Keratinocyte (primary cell): ENCODE results near the gene SCN8A. TPM values are rescaled to one million over a fixed set of nuclear protein-coding genes. Genes with fewer than 3 reads are reported as not detected.

Experiments
- DNase-seq: peaks from one replicate; pipeline ENCODE4 v3.0.0-alpha.2; 2011; ENCODE audit warnings: low read depth, missing footprints, low spot score
- FAIRE-seq: peaks from 2 replicates; lab custom pipeline; 2011; peaks lifted over from hg19 to GRCh38; lab: Jason Lieb, UNC
- H2AFZ ChIP-seq: 2 replicates; pipeline ENCODE4 v1.6.0; 2012; ENCODE audit warnings: low read length, control low read depth, inconsistent platforms; ENCODE audit not compliant: control insufficient read depth
- H3K27ac ChIP-seq: 2 replicates; pipeline ENCODE4 v1.5.1; 2011; ENCODE audit warnings: low read length; ENCODE audit not compliant: control insufficient read depth, insufficient read depth
- H3K27me3 ChIP-seq: 3 replicates; pipeline ENCODE4 v1.6.0; 2011; ENCODE audit warnings: low read length; ENCODE audit not compliant: control insufficient read depth, insufficient read depth; ENCODE audit errors: extremely low read depth
- H3K36me3 ChIP-seq, 2 experiments: 2 replicates in 1 of 2; 3 replicates in 1 of 2; pipeline ENCODE4 v1.5.1; 2011; ENCODE audit warnings: low read length in 2 of 2, mild to moderate bottlenecking in 1 of 2; ENCODE audit not compliant: control insufficient read depth in 2 of 2, insufficient read depth in 2 of 2; ENCODE audit errors: extremely low read depth in 1 of 2
- H3K4me1 ChIP-seq: 3 replicates; pipeline ENCODE4 v1.5.1; 2011; ENCODE audit warnings: low read length; ENCODE audit not compliant: control insufficient read depth, insufficient read depth; ENCODE audit errors: extremely low read depth
- H3K4me2 ChIP-seq: 3 replicates; pipeline ENCODE4 v1.6.0; 2011; ENCODE audit warnings: low read depth, low read length; ENCODE audit not compliant: control insufficient read depth, insufficient read depth; ENCODE audit errors: extremely low read depth
- H3K4me3 ChIP-seq, 3 experiments: fragments of 200-600 bp in 1 of 3; sonication (generic) in 1 of 3; 2 replicates in 2 of 3; 3 replicates in 1 of 3; pipeline ENCODE4 v1.5.1; 2011 to 2016; ENCODE audit warnings: low read length in 3 of 3, mild to moderate bottlenecking in 3 of 3, control low read depth in 2 of 3, inconsistent platforms in 1 of 3, low read depth in 1 of 3, mixed read lengths in 1 of 3, mixed run types in 1 of 3, moderate library complexity in 1 of 3; ENCODE audit not compliant: control insufficient read depth in 2 of 3, insufficient read depth in 2 of 3; ENCODE audit errors: extremely low read depth in 1 of 3
- H3K79me2 ChIP-seq: 2 replicates; pipeline ENCODE4 v1.6.0; 2012; ENCODE audit warnings: low read length; ENCODE audit not compliant: control insufficient read depth, insufficient read depth
- H3K9ac ChIP-seq: 3 replicates; pipeline ENCODE4 v1.6.0; 2011; ENCODE audit warnings: low read length; ENCODE audit not compliant: control insufficient read depth, insufficient read depth; ENCODE audit errors: extremely low read depth
- H3K9me1 ChIP-seq: 3 replicates; pipeline ENCODE4 v1.6.0; 2011; ENCODE audit warnings: low read length; ENCODE audit not compliant: control insufficient read depth, insufficient read depth; ENCODE audit errors: extremely low read depth
- H3K9me3 ChIP-seq: 2 replicates; pipeline ENCODE4 v1.5.1; 2012; ENCODE audit warnings: low read depth, low read length; ENCODE audit not compliant: control insufficient read depth
- H4K20me1 ChIP-seq: 3 replicates; pipeline ENCODE4 v1.6.0; 2011; ENCODE audit warnings: low read length; ENCODE audit not compliant: control insufficient read depth, insufficient read depth; ENCODE audit errors: extremely low read depth
- EZH2 ChIP-seq: IDR thresholded peaks from one replicate; pipeline ENCODE4 v1.6.1; 2012; ENCODE audit warnings: inconsistent platforms, mild to moderate bottlenecking, low read length, moderate library complexity
- dilution Hi-C: fragments of 300-500 bp; cut with MboI; formaldehyde crosslinking; loops from one replicate; pipeline ENCODE4 v1.7.0; 2020; ENCODE audit warnings: low sequenced_read_pairs; ENCODE audit not compliant: extremely low pct_ligation_motif_present
- polyA plus RNA-seq, 5 experiments: library from polyadenylated mRNA; depleted of rRNA in 3 of 5; stranded (reverse) in 3 of 5; stranded (forward) in 1 of 5; unstranded in 1 of 5; fragments of >200 nt; gene quantifications; 1 replicate in 1 of 5; 2 replicates in 3 of 5; 3 replicates in 1 of 5; pipeline versions ENCODE4 v1.2.1 to v1.2.3, GENCODE V29; 2011 to 2012; ENCODE audit warnings: missing spikeins in 2 of 5, low read depth in 1 of 5, low replicate concordance in 1 of 5
- TF ChIP-seq, protein P1 (sequence below), 3 experiments: IDR thresholded peaks in 1 of 3; conservative IDR thresholded peaks in 1 of 3; optimal IDR thresholded peaks in 1 of 3; 2 replicates in 2 of 3; 3 replicates in 1 of 3; pipeline versions ENCODE3 to v1.5.1; 2011; ENCODE audit warnings: low read length in 3 of 3, mild to moderate bottlenecking in 3 of 3, moderate library complexity in 2 of 3, control low read depth in 1 of 3, inconsistent platforms in 1 of 3; ENCODE audit not compliant: insufficient read depth in 2 of 3; ENCODE audit errors: extremely low read depth in 1 of 3

SCN8A gene
- polyA plus RNA-seq, 1 donor (not counting 4 experiments of a cell fraction or from before 2014, with no cell fraction given) = 1.1 TPM

DNA sequence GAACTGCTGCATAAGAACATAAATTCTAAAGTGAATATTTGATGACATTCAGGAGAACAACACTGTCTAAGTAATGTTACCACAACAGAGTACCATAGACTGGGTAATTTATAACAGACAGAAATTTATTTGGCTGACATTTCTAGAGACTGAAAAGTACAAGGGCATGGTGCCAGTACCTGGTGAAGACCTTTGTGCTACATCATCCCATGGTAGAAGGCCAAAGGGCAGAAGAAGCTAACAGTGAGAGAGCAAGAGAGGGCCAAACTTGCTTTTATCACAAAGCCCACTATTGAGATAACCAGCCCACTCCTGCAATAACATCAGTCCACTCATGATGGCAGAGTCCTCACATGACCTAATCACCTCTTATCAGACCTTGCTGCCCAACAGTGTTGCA lies 168.7 kb downstream of the SCN8A start:
- H3K9me1 ChIP-seq = no peaks in the 10 kb centered on the region
- FAIRE-seq (no peak), DNase-seq (no peak)
- H4K20me1 ChIP-seq = no peaks in the 10 kb centered on the region
- TF ChIP-seq EZH2 = no peak
- TF ChIP-seq, protein P1, sequence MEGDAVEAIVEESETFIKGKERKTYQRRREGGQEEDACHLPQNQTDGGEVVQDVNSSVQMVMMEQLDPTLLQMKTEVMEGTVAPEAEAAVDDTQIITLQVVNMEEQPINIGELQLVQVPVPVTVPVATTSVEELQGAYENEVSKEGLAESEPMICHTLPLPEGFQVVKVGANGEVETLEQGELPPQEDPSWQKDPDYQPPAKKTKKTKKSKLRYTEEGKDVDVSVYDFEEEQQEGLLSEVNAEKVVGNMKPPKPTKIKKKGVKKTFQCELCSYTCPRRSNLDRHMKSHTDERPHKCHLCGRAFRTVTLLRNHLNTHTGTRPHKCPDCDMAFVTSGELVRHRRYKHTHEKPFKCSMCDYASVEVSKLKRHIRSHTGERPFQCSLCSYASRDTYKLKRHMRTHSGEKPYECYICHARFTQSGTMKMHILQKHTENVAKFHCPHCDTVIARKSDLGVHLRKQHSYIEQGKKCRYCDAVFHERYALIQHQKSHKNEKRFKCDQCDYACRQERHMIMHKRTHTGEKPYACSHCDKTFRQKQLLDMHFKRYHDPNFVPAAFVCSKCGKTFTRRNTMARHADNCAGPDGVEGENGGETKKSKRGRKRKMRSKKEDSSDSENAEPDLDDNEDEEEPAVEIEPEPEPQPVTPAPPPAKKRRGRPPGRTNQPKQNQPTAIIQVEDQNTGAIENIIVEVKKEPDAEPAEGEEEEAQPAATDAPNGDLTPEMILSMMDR (optimal IDR thresholded peaks at IDR 0.05 in 1 of 3, IDR thresholded peaks at IDR 0.05 in 1 of 3, conservative IDR thresholded peaks at IDR 0.05 in 1 of 3; ENCODE audit: extremely low read depth in 1 of 3, insufficient read depth in 2 of 3, low read length in 3 of 3) = no peak
- dilution Hi-C loops = no loop called here
- no peak overlapping the region for H2AFZ ChIP-seq
- H3K36me3 ChIP-seq = no peaks in the 10 kb centered on the region
- H3K9ac ChIP-seq = no peak overlapping the region
- H3K27ac ChIP-seq = no peak overlapping the region
- H3K27me3 ChIP-seq = no peaks in the 10 kb centered on the region
- H3K4me2 ChIP-seq = no peak overlapping the region
- no peak overlapping the region for H3K4me3 ChIP-seq
- H3K79me2 ChIP-seq = no peaks in the 10 kb centered on the region
- no peaks in the 10 kb centered on the region for H3K4me1 ChIP-seq
- H3K9me3 ChIP-seq = no peaks in the 10 kb centered on the region

DNA sequence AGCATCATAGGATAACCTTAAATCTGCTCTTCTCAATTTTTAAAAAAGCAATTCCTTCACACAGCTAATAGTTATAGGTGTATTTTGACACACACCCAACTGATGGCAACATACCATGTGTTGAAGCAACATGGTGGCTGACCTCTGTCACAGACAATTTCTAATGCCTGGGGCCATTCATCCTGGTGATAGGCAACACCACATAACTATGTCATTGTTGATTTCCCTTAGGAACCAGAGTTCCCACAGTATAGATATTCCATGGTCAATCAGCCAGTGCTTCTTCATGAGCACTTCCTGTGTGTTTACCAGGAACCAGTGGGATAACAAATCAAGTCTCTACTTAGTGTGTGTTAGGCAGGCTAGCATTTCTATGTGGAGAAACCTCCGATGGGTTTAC lies 169.2 kb downstream of the SCN8A start:
- dilution Hi-C loops = no loop called here
- Histone ChIP-seq H3K27ac (no peak overlapping the region), H3K79me2 (no peaks in the 10 kb centered on the region), H3K9me3 (no peaks in the 10 kb centered on the region), H3K4me1 (no peaks in the 10 kb centered on the region), H3K9me1 (no peaks in the 10 kb centered on the region), H2AFZ (no peak overlapping the region), H3K27me3 (no peaks in the 10 kb centered on the region), H3K4me3 (no peak overlapping the region), H3K9ac (no peak overlapping the region), H3K36me3 (no peaks in the 10 kb centered on the region), H4K20me1 (no peaks in the 10 kb centered on the region), H3K4me2 (no peak overlapping the region)
- TF ChIP-seq, protein P1 (optimal IDR thresholded peaks at IDR 0.05 in 1 of 3, IDR thresholded peaks at IDR 0.05 in 1 of 3, conservative IDR thresholded peaks at IDR 0.05 in 1 of 3; ENCODE audit: extremely low read depth in 1 of 3, insufficient read depth in 2 of 3, low read length in 3 of 3) = no peak
- TF ChIP-seq EZH2 = no peak
- no peak for DNase-seq
- FAIRE-seq = no peak
